Measurements from ENCODE around the gene MIA2. TPM values are rescaled to one million over a fixed set of nuclear protein-coding genes. Genes with fewer than 3 reads are reported as not detected.

Gene MIA2
- total RNA-seq, 2 donors from 2014 or later = 43.6 to 46.8 TPM

DNA sequence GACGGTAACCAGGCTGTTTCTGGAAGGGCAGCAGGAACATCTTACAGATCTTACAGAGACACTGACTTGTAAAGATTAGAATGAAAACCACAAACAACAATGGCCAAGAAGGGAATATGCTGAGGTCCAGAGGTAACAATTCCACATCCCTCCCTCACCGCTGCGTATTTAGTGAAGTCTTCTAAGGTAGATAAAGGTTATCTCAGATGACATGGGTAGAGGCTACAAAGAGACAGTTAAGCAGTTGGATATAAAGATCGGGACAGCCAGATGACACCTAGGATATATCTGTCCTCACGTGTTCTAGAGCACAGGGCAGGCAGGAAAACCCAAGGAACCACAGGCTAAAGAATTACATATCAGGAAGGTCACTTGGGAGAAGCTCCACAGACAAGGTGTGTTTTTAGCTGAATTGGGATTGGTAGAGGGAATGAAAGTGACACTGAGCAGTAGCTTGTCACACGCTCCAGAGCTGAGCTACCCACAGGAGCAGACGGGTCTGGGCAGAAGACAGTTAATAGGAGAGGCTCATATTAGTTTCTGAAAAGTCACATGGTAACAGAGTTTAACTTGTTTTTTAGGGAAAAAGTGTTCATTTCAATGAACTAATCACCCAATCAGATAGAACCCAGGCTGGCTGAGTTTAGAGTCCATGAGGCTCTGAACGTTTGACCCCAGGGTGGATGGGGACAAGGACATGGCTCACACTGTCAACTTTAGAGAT lies 83.3 kb downstream of the MIA2 start:
- Histone ChIP-seq H3K4me3 (no peak overlapping the region), H3K27me3 (no peaks in the 10 kb centered on the region), H3K27ac (no peak overlapping the region), H3K36me3 (replicated peaks in 1 of 2; ENCODE audit: insufficient read depth in 1 of 2, low read depth in 2 of 2) (peaks cover 0 to 4% of the 10 kb centered on the region in 2 donors), H3K9me3 (no peaks in the 10 kb centered on the region), H3K4me1 (no peaks in the 10 kb centered on the region)
- TF ChIP-seq, protein P1, sequence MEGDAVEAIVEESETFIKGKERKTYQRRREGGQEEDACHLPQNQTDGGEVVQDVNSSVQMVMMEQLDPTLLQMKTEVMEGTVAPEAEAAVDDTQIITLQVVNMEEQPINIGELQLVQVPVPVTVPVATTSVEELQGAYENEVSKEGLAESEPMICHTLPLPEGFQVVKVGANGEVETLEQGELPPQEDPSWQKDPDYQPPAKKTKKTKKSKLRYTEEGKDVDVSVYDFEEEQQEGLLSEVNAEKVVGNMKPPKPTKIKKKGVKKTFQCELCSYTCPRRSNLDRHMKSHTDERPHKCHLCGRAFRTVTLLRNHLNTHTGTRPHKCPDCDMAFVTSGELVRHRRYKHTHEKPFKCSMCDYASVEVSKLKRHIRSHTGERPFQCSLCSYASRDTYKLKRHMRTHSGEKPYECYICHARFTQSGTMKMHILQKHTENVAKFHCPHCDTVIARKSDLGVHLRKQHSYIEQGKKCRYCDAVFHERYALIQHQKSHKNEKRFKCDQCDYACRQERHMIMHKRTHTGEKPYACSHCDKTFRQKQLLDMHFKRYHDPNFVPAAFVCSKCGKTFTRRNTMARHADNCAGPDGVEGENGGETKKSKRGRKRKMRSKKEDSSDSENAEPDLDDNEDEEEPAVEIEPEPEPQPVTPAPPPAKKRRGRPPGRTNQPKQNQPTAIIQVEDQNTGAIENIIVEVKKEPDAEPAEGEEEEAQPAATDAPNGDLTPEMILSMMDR (IDR thresholded peaks at IDR 0.05) = no peak
- TF ChIP-seq POLR2A (IDR thresholded peaks at IDR 0.05) = no peak
- ATAC-seq = no peak
- DNase-seq = no peak
- intact Hi-C loops (cut with DNase I) = no loop called here
- WGBS, 2 donors = 90% methylated on average over 8 of the region's 8 CpGs

DNA sequence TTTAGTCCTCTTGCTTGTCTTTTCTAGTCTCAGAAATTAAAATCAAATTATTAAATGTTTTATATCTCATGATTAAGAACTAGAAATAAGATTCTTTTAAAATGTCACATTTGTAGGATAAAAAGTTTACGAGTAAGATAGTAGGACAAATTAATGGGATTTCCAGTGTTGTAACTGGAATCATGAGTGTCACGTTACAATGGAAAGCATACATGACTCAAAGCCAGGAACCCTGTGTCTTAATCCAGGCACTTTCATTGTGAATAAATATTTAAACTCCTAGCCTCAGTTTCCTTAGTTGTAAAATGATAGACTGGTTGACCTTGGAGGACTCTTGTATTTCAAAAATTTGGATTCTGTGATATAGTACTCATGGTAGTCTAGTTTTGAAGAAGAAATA lies 84.9 kb downstream of the MIA2 start:
- peaks cover 0 to 4% of the 10 kb centered on the region in 2 donors for H3K36me3 ChIP-seq (replicated peaks in 1 of 2; ENCODE audit: insufficient read depth in 1 of 2, low read depth in 2 of 2)

GRCh38 chr14:39319381-39319780 lies 85.7 kb downstream of the MIA2 start:
- no peak for ATAC-seq
- intact Hi-C loops (cut with DNase I) = no loop called here

More for the DNA sequence above, 84.9 kb downstream of the MIA2 start:
- 80 to 83% methylated on average over 2 of the region's 2 CpGs for WGBS, 2 donors
- Histone ChIP-seq H3K9me3 (no peaks in the 10 kb centered on the region), H3K27ac (no peak overlapping the region), H3K27me3 (no peaks in the 10 kb centered on the region), H3K4me1 (no peaks in the 10 kb centered on the region), H3K4me3 (no peak overlapping the region)
- no peak for DNase-seq
- no peak for TF ChIP-seq POLR2A (IDR thresholded peaks at IDR 0.05)
- TF ChIP-seq, protein P1 (IDR thresholded peaks at IDR 0.05) = no peak
- ATAC-seq = no peak
- intact Hi-C loops (cut with DNase I) = no loop called here

GRCh38 chr14:39320318-39320717 lies 86.6 kb downstream of the MIA2 start:
- WGBS, 2 donors = 88 to 92% methylated on average over 1 of the region's 1 CpG
- Histone ChIP-seq H3K4me1 (no peaks in the 10 kb centered on the region), H3K36me3 (replicated peaks in 1 of 2; ENCODE audit: insufficient read depth in 1 of 2, low read depth in 2 of 2) (peaks cover 0 to 8% of the 10 kb centered on the region in 2 donors), H3K4me3 (no peak overlapping the region), H3K9me3 (no peaks in the 10 kb centered on the region), H3K27ac (no peak overlapping the region), H3K27me3 (no peaks in the 10 kb centered on the region)
- ATAC-seq (no peak), DNase-seq (no peak)
- TF ChIP-seq POLR2A (IDR thresholded peaks at IDR 0.05) = no peak
- TF ChIP-seq, protein P1 (IDR thresholded peaks at IDR 0.05) = no peak
- intact Hi-C loops (cut with DNase I) = no loop called here

More at GRCh38 chr14:39319381-39319780, 85.7 kb downstream of the MIA2 start:
- Histone ChIP-seq H3K9me3 (no peaks in the 10 kb centered on the region), H3K27ac (no peak overlapping the region), H3K4me3 (no peak overlapping the region), H3K27me3 (no peaks in the 10 kb centered on the region), H3K4me1 (no peaks in the 10 kb centered on the region), H3K36me3 (replicated peaks in 1 of 2; ENCODE audit: insufficient read depth in 1 of 2, low read depth in 2 of 2) (peaks cover 0 to 4% of the 10 kb centered on the region in 2 donors)
- DNase-seq = no peak
- TF ChIP-seq POLR2A (IDR thresholded peaks at IDR 0.05) = no peak
- TF ChIP-seq, protein P1 (IDR thresholded peaks at IDR 0.05) = no peak

DNA sequence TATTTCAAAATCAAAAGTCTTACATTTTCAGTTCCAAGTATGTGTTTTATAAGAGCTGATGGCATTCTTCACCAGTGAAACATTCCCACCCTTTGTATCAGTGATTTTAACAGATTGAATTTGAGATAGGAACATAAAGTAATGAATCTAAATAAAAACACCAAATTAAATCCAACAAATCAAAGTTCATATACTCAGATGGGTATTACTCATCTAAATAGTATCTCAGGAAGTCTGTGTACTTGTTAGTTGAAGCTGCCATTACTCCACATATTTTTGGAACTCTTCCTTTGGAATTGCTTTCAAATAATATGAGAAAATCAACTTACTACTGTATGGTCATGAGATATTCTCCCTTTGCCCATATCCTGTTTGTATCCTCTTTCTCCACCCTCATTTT lies 89.1 kb downstream of the MIA2 start:
- H3K36me3 ChIP-seq (replicated peaks in 1 of 2; ENCODE audit: insufficient read depth in 1 of 2, low read depth in 2 of 2) = peaks cover 0 to 14% of the 10 kb centered on the region in 2 donors
- no peaks in the 10 kb centered on the region for H3K4me1 ChIP-seq

More for the DNA sequence above, 89.1 kb downstream of the MIA2 start:
- TF ChIP-seq POLR2A (IDR thresholded peaks at IDR 0.05) = no peak
- TF ChIP-seq, protein P1 (IDR thresholded peaks at IDR 0.05) = no peak
- Histone ChIP-seq H3K27me3 (no peaks in the 10 kb centered on the region), H3K4me3 (no peak overlapping the region), H3K27ac (no peak overlapping the region), H3K9me3 (no peaks in the 10 kb centered on the region)
- intact Hi-C loops (cut with DNase I) = no loop called here
- no peak for DNase-seq
- no peak for ATAC-seq

Data from body of pancreas (tissue), 4 donors.